Naive thymus-derived CD4-positive, alpha-beta T cell (primary cell): ENCODE measurements around the gene KRT14. TPM values are rescaled to one million over a fixed set of nuclear protein-coding genes. Genes with fewer than 3 reads are reported as not detected.

ENCODE experiments used
- ATAC-seq: fragments of 150-1000 bp; cut with Tn5 transposase; 2 replicates; pipeline ENCODE4 v1.10.0; 2021; ENCODE audit warnings: mild to moderate bottlenecking, moderate library complexity
- CTCF ChIA-PET: fragments of 350-600 bp; sonication (Branson Sonifier 250); formaldehyde crosslinking; loops from one replicate; lab custom pipeline; 2021; ENCODE audit warnings: antibody characterized with exemption; lab: Charles Lee
- POLR2A ChIA-PET: fragments of 350-600 bp; sonication (Branson Sonifier 250); formaldehyde crosslinking; loops from one replicate; lab custom pipeline; 2021; ENCODE audit warnings: antibody characterized with exemption, inconsistent platforms; lab: Charles Lee
- DNase-seq, 9 donors: peaks; one replicate each; pipeline versions ENCODE4 v3.0.0 to v3.0.0-alpha.2; 2020 to 2022; ENCODE audit warnings: mixed read lengths in 1 of 9
- H3K27ac ChIP-seq: one replicate; pipeline ENCODE4 v1.7.0; 2013; ENCODE audit warnings: mild to moderate bottlenecking, low read depth, low read length, moderate library complexity
- H3K27me3 ChIP-seq, 2 donors: one replicate each; pipeline ENCODE4 v1.7.0; 2013; ENCODE audit warnings: low read length in 2 of 2, mild to moderate bottlenecking in 2 of 2, moderate library complexity in 2 of 2; ENCODE audit not compliant: control insufficient read depth in 2 of 2, insufficient read depth in 2 of 2
- H3K36me3 ChIP-seq, 3 experiments: 1 replicate in 2 of 3; 2 replicates in 1 of 3; pipeline ENCODE4 v1.7.0; 2013; ENCODE audit warnings: low read length in 3 of 3, mild to moderate bottlenecking in 3 of 3, moderate library complexity in 1 of 3; ENCODE audit not compliant: insufficient read depth in 3 of 3, control insufficient read depth in 2 of 3
- H3K4me1 ChIP-seq, 2 donors: one replicate each; pipeline ENCODE4 v1.7.0; 2013; ENCODE audit warnings: low read length in 2 of 2, mild to moderate bottlenecking in 2 of 2, moderate library complexity in 1 of 2; ENCODE audit not compliant: control insufficient read depth in 2 of 2, insufficient read depth in 2 of 2
- H3K4me3 ChIP-seq: 2 replicates; pipeline ENCODE4 v1.7.0; 2013; ENCODE audit warnings: mild to moderate bottlenecking, low read length
- H3K9me3 ChIP-seq, 3 experiments: 1 replicate in 2 of 3; 2 replicates in 1 of 3; pipeline ENCODE4 v1.7.0; 2013; ENCODE audit warnings: low read length in 3 of 3; ENCODE audit not compliant: control insufficient read depth in 2 of 3
- H3K27ac Mint-ChIP-seq, 9 donors: one replicate each; pipeline ENCODE4 v1.8.0; 2020 to 2022; ENCODE audit warnings: mixed read lengths in 9 of 9, mild to moderate bottlenecking in 8 of 9, moderate library complexity in 5 of 9, inconsistent platforms in 2 of 9
- H3K27me3 Mint-ChIP-seq, 5 donors: one replicate each; pipeline ENCODE4 v1.8.0; 2021 to 2022; ENCODE audit warnings: mixed read lengths in 5 of 5, mild to moderate bottlenecking in 1 of 5
- H3K36me3 Mint-ChIP-seq, 5 donors: one replicate each; pipeline ENCODE4 v1.8.0; 2020 to 2022; ENCODE audit warnings: mixed read lengths in 5 of 5, mild to moderate bottlenecking in 3 of 5, inconsistent platforms in 1 of 5
- H3K4me1 Mint-ChIP-seq, 7 donors: one replicate each; pipeline ENCODE4 v1.8.0; 2020 to 2022; ENCODE audit warnings: mixed read lengths in 7 of 7, mild to moderate bottlenecking in 3 of 7, inconsistent platforms in 1 of 7
- H3K4me3 Mint-ChIP-seq, 10 donors: one replicate each; pipeline ENCODE4 v1.8.0; 2020 to 2022; ENCODE audit warnings: mild to moderate bottlenecking in 10 of 10, mixed read lengths in 10 of 10, moderate library complexity in 6 of 10, inconsistent platforms in 2 of 10
- H3K9me3 Mint-ChIP-seq, 11 donors: one replicate each; pipeline ENCODE4 v1.8.0; 2020 to 2022; ENCODE audit warnings: mixed read lengths in 11 of 11, mild to moderate bottlenecking in 4 of 11, inconsistent platforms in 1 of 11, moderate library complexity in 1 of 11
- intact Hi-C, 2 donors: fragments of 100-400 bp; cut with micrococcal nuclease; formaldehyde crosslinking; loops; one replicate each; pipeline ENCODE4 v1.15.1; 2023
- polyA plus RNA-seq, 2 donors: library from polyadenylated mRNA; unstranded; fragments of 300-500 nt; fragmentation: Illumina TruSeq; gene quantifications; one replicate each; pipeline ENCODE4 v1.2.3, GENCODE V29; 2021
- total RNA-seq, 6 experiments: library from RNA in 5 of 6; stranded (reverse) in 5 of 6; gene quantifications; 1 replicate in 5 of 6; 2 replicates in 1 of 6; pipeline ENCODE4 v1.2.3 and lab custom pipeline; 2021 to 2026

Gene KRT14
- total RNA-seq (not detected), polyA plus RNA-seq (not detected), total RNA-seq (lab: John Stamatoyannopoulos, UW) (not detected)

- no peak within 1 kb of the TSS for H3K4me3 ChIP-seq
- CTCF ChIA-PET, result no interaction called here
- H3K27ac ChIP-seq, result no peak within 1 kb of the TSS
- no peaks in the 10 kb centered on the region for H3K36me3 ChIP-seq
- Mint-ChIP-seq H3K27ac (no peak within 1 kb of the TSS), H3K4me3 (peak within 1 kb of the TSS in 1 of 10 donors; percentile 43), H3K9me3 (peaks cover 0 to 3% (median 0%) of the 10 kb centered on the region in 11 donors), H3K4me1 (peaks cover 0 to 4% (median 0%) of the 10 kb centered on the region in 7 donors), H3K36me3 (no peaks in the 10 kb centered on the region), H3K27me3 (peaks cover 6 to 21% (median 11%) of the 10 kb centered on the region in 5 donors)
- intact Hi-C loops, result no loop called here
- no peak for DNase-seq
- no peak for ATAC-seq
- no peaks in the 10 kb centered on the region for H3K4me1 ChIP-seq
- POLR2A ChIA-PET, result interaction anchor here (0.5 kb wide), 1 partner anchor 393 kb away, joined by 3 read pairs; no protein-coding TSS in a partner anchor
- no peaks in the 10 kb centered on the region for H3K9me3 ChIP-seq
- no peaks in the 10 kb centered on the region for H3K27me3 ChIP-seq
These were observed at the start of gene KRT14 for GRCh38 chr17:41586863-41587495. Gene KRT14, minus strand, starts transcription at chr17:41586895. Its CDS starts 61 bp downstream, at chr17:41586834.

DNA sequence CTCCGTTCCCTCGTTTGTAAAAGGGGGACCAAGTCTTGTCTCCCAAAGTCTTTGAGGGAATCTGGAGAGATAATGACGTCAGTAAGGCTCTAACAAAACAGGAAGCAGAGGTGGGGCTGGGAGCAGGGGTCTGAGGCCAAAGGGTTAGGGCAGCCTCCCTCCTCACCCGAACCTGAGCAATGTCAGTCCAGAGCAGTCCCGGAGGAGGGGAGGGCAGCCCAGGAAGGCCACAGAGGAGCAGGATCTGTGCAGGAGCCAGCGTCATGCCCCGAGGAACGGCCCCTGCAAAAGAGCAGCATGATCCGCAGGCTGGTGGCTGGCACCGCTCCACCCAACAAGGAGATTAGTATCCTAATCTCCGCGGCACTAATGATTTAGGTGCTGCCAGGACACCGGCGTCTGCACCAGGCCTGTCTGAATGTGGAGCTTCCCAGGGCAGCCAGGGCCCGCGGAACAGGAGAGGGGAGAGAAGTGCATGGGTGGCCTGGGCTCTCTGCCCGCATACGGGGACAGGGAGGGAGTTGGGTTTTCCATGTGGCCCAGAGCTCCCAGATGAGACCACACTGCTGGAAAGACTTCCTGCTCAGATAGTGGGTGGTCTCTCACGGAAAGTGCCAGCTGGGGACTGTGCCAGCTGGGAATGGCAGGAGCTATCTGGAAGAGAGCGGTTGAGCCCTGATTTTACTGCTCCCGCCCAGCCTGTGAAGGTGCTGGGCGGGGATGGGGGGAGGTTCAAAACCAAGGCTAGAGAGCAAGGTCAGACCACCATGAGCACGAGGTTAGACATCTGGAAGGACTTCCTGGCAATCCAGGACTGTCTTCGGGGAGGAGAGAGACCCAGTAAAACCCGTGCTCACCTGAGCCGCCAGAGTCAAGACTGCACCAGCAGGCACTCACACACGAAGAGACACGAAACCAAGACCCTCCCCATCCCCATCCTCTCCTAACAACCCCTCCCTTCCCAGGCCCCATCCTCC, 48.7 kb upstream of the KRT14 start:
- no peaks in the 10 kb centered on the region for H3K4me1 ChIP-seq
- ATAC-seq, result no peak
- H3K36me3 ChIP-seq, result no peaks in the 10 kb centered on the region
- POLR2A ChIA-PET, result no interaction called here
- H3K27me3 ChIP-seq, result no peaks in the 10 kb centered on the region
- CTCF ChIA-PET, result no interaction called here
- H3K4me3 Mint-ChIP-seq, result no peak overlapping the region
- no peak overlapping the region for H3K27ac Mint-ChIP-seq
- DNase-seq, result no peak
- no peak overlapping the region for H3K4me3 ChIP-seq
- intact Hi-C loops, result no loop called here
- peaks cover 0 to 3% (median 0%) of the 10 kb centered on the region in 5 donors for H3K27me3 Mint-ChIP-seq
- no peak overlapping the region for H3K27ac ChIP-seq
- no peaks in the 10 kb centered on the region for H3K9me3 ChIP-seq
- H3K4me1 Mint-ChIP-seq, result peaks cover 0 to 5% (median 0%) of the 10 kb centered on the region in 7 donors
- H3K36me3 Mint-ChIP-seq, result no peaks in the 10 kb centered on the region
- H3K9me3 Mint-ChIP-seq, result no peaks in the 10 kb centered on the region

- no peaks in the 10 kb centered on the region for H3K36me3 Mint-ChIP-seq
- peaks cover 0 to 5% (median 0%) of the 10 kb centered on the region in 7 donors for H3K4me1 Mint-ChIP-seq
- ChIA-PET CTCF (interaction anchor here (0.6 kb wide), 1 partner anchor 778 kb away, joined by 3 read pairs; no protein-coding TSS in a partner anchor), POLR2A (no interaction called here)
- no peak for DNase-seq
- Histone ChIP-seq H3K4me3 (no peak overlapping the region), H3K27ac (no peak overlapping the region), H3K27me3 (no peaks in the 10 kb centered on the region), H3K9me3 (no peaks in the 10 kb centered on the region), H3K4me1 (no peaks in the 10 kb centered on the region), H3K36me3 (no peaks in the 10 kb centered on the region)
- no peak for ATAC-seq
- no peak overlapping the region for H3K27ac Mint-ChIP-seq
- peaks cover 0 to 2% (median 0%) of the 10 kb centered on the region in 5 donors for H3K27me3 Mint-ChIP-seq
- no peak overlapping the region for H3K4me3 Mint-ChIP-seq
- intact Hi-C loops, result no loop called here
- H3K9me3 Mint-ChIP-seq, result no peaks in the 10 kb centered on the region
These were observed 47.9 kb upstream of the KRT14 start for GRCh38 chr17:41634639-41635038.

GRCh38 chr17:41633556-41634199, 47.0 kb upstream of the KRT14 start:
- H3K27ac Mint-ChIP-seq, result no peak overlapping the region
- ATAC-seq (no peak), DNase-seq (no peak)
- Histone ChIP-seq H3K27me3 (no peaks in the 10 kb centered on the region), H3K36me3 (no peaks in the 10 kb centered on the region), H3K4me3 (no peak overlapping the region), H3K27ac (no peak overlapping the region), H3K4me1 (no peaks in the 10 kb centered on the region), H3K9me3 (no peaks in the 10 kb centered on the region)
- H3K27me3 Mint-ChIP-seq, result no peaks in the 10 kb centered on the region
- H3K36me3 Mint-ChIP-seq, result no peaks in the 10 kb centered on the region
- ChIA-PET CTCF (no interaction called here), POLR2A (no interaction called here)
- H3K9me3 Mint-ChIP-seq, result no peaks in the 10 kb centered on the region
- H3K4me3 Mint-ChIP-seq, result no peak overlapping the region
- peaks cover 0 to 5% (median 0%) of the 10 kb centered on the region in 7 donors for H3K4me1 Mint-ChIP-seq
- intact Hi-C loops, result no loop called here

GRCh38 chr17:41632482-41633105, 45.9 kb upstream of the KRT14 start:
- intact Hi-C loops, result no loop called here
- peaks cover 0 to under 1% (median 0%) of the 10 kb centered on the region in 5 donors for H3K27me3 Mint-ChIP-seq
- peaks cover 0 to 5% (median 0%) of the 10 kb centered on the region in 7 donors for H3K4me1 Mint-ChIP-seq
- Histone ChIP-seq H3K9me3 (no peaks in the 10 kb centered on the region), H3K27me3 (no peaks in the 10 kb centered on the region), H3K27ac (no peak overlapping the region), H3K36me3 (no peaks in the 10 kb centered on the region), H3K4me3 (no peak overlapping the region), H3K4me1 (no peaks in the 10 kb centered on the region)
- H3K9me3 Mint-ChIP-seq, result no peaks in the 10 kb centered on the region
- H3K4me3 Mint-ChIP-seq, result no peak overlapping the region
- CTCF ChIA-PET, result no interaction called here
- DNase-seq, result no peak
- no peak overlapping the region for H3K27ac Mint-ChIP-seq
- no peaks in the 10 kb centered on the region for H3K36me3 Mint-ChIP-seq
- POLR2A ChIA-PET, result no interaction called here
- ATAC-seq, result peak; percentile 13

GRCh38 chr17:41631898-41632285, 45.2 kb upstream of the KRT14 start:
- no peaks in the 10 kb centered on the region for H3K27me3 ChIP-seq
- intact Hi-C loops, result no loop called here
- H3K36me3 Mint-ChIP-seq, result no peaks in the 10 kb centered on the region
- CTCF ChIA-PET, result no interaction called here
- H3K4me1 Mint-ChIP-seq, result peaks cover 0 to 5% (median 0%) of the 10 kb centered on the region in 7 donors
- ATAC-seq, result no peak
- no peaks in the 10 kb centered on the region for H3K4me1 ChIP-seq
- no peak overlapping the region for H3K27ac ChIP-seq
- H3K4me3 Mint-ChIP-seq, result no peak overlapping the region
- no peak overlapping the region for H3K4me3 ChIP-seq
- H3K9me3 Mint-ChIP-seq, result no peaks in the 10 kb centered on the region
- H3K9me3 ChIP-seq, result no peaks in the 10 kb centered on the region
- H3K27me3 Mint-ChIP-seq, result peaks cover 0 to 4% (median 0%) of the 10 kb centered on the region in 5 donors
- POLR2A ChIA-PET, result no interaction called here
- DNase-seq, result no peak
- H3K36me3 ChIP-seq, result no peaks in the 10 kb centered on the region
- no peak overlapping the region for H3K27ac Mint-ChIP-seq
